PFSK-1 (cell line): Measurements from ENCODE around the gene BMP10.

ENCODE experiments used
- FOXP2 ChIP-seq: optimal IDR thresholded peaks from 2 replicates; pipeline ENCODE3; 2011; ENCODE audit warnings: borderline replicate concordance, control low read depth, inconsistent platforms; ENCODE audit not compliant: insufficient read depth; ENCODE audit errors: extremely low read length, extremely low read depth
- POLR2AphosphoS5 ChIP-seq: IDR thresholded peaks from 2 replicates; pipeline ENCODE4 v1.6.1; 2012; ENCODE audit warnings: low read depth, mild to moderate bottlenecking, control low read depth, low read length, moderate library complexity
- REST ChIP-seq, 2 experiments: IDR thresholded peaks; 2 replicates each; pipeline versions ENCODE4 v1.6.1 to v1.8.0; 2011 to 2012; ENCODE audit warnings: low read depth in 2 of 2, low read length in 2 of 2, control low read depth in 1 of 2, inconsistent platforms in 1 of 2, mild to moderate bottlenecking in 1 of 2, moderate library complexity in 1 of 2; ENCODE audit not compliant: insufficient read depth in 1 of 2
- SIN3A ChIP-seq: IDR thresholded peaks from 2 replicates; pipeline ENCODE4 v1.6.1; 2012; ENCODE audit warnings: mild to moderate bottlenecking, low read length, moderate library complexity, borderline replicate concordance; ENCODE audit not compliant: insufficient read depth
- TAF1 ChIP-seq: IDR thresholded peaks from 2 replicates; pipeline ENCODE4 v1.6.1; 2012; ENCODE audit warnings: low read length, control low read depth, borderline replicate concordance; ENCODE audit not compliant: insufficient read depth

The BMP10 gene

GRCh38 chr2:68909793-68910674 lies 38.8 kb upstream of the BMP10 start:
- TF ChIP-seq TAF1 (no peak), POLR2AphosphoS5 (no peak), SIN3A (no peak), REST (IDR thresholded peaks at IDR 0.05; ENCODE audit: insufficient read depth in 1 of 2, low read depth in 2 of 2, low read length in 2 of 2) (no peak), FOXP2 (no peak)

GRCh38 chr2:68908392-68908970 lies 37.3 kb upstream of the BMP10 start:
- TF ChIP-seq POLR2AphosphoS5, result no peak
- TF ChIP-seq REST (IDR thresholded peaks at IDR 0.05; ENCODE audit: insufficient read depth in 1 of 2, low read depth in 2 of 2, low read length in 2 of 2), result no peak
- no peak for TF ChIP-seq FOXP2
- TF ChIP-seq SIN3A, result no peak
- no peak for TF ChIP-seq TAF1

- TF ChIP-seq SIN3A (no peak), FOXP2 (no peak), POLR2AphosphoS5 (no peak)
Measured at GRCh38 chr2:68907920-68908253, 36.7 kb upstream of the BMP10 start.

- TF ChIP-seq REST (IDR thresholded peaks at IDR 0.05; ENCODE audit: insufficient read depth in 1 of 2, low read depth in 2 of 2, low read length in 2 of 2) (no peak), FOXP2 (no peak), POLR2AphosphoS5 (no peak), SIN3A (no peak), TAF1 (no peak)
Measured at GRCh38 chr2:68907232-68907919, 36.2 kb upstream of the BMP10 start.

GRCh38 chr2:68906716-68907115 lies 35.5 kb upstream of the BMP10 start:
- TF ChIP-seq TAF1, result no peak
- no peak for TF ChIP-seq FOXP2
- no peak for TF ChIP-seq POLR2AphosphoS5
- no peak for TF ChIP-seq REST (IDR thresholded peaks at IDR 0.05; ENCODE audit: insufficient read depth in 1 of 2, low read depth in 2 of 2, low read length in 2 of 2)
- TF ChIP-seq SIN3A, result no peak
